Measurements from ENCODE around the gene CDC5L.
A peak's percentile ranks its signal among the peaks of the same experiment; 100 is the strongest.
"Not testable (repeated sequence)": the region's sequence is repeated elsewhere in the genome, so short reads cannot be mapped to it uniquely, and the experiment has no call there.

The CDC5L gene

GRCh38 chr6:44415449-44415848 is 27.9 kb downstream of the CDC5L start:
- no peak for DNase-seq (ENCODE audit: low spot score)

GRCh38 chr6:44415873-44416502 is 28.5 kb downstream of the CDC5L start:
- no peak for DNase-seq (ENCODE audit: low spot score)

- DNase-seq (ENCODE audit: low spot score): no peak
Measured at GRCh38 chr6:44422531-44422930, 35.0 kb downstream of the CDC5L start.

- no peak for DNase-seq (ENCODE audit: low spot score)
Measured at GRCh38 chr6:44423306-44423705, 35.8 kb downstream of the CDC5L start.

GRCh38 chr6:44425951-44426350 is 38.4 kb downstream of the CDC5L start:
- DNase-seq (ENCODE audit: low spot score): no peak

GRCh38 chr6:44428682-44429081 is 41.2 kb downstream of the CDC5L start:
- DNase-seq (ENCODE audit: low spot score): no peak

GRCh38 chr6:44430326-44430725 is 42.8 kb downstream of the CDC5L start:
- no peak for DNase-seq (ENCODE audit: low spot score)

- DNase-seq (ENCODE audit: low spot score): peak; percentile 46
Measured at GRCh38 chr6:44431118-44431725, 43.7 kb downstream of the CDC5L start.

- no peak for DNase-seq (ENCODE audit: low spot score)
Measured at GRCh38 chr6:44432227-44432626, 44.7 kb downstream of the CDC5L start.

- no peak for DNase-seq (ENCODE audit: low spot score)
Measured at GRCh38 chr6:44432726-44433125, 45.2 kb downstream of the CDC5L start.

- no peak for DNase-seq (ENCODE audit: low spot score)
Measured at GRCh38 chr6:44435500-44435899, 48.0 kb downstream of the CDC5L start.

- no peak for DNase-seq (ENCODE audit: low spot score)
Measured at GRCh38 chr6:44438827-44439226, 51.3 kb downstream of the CDC5L start.

- DNase-seq (ENCODE audit: low spot score): no peak
Measured at GRCh38 chr6:44439270-44440045, 52.0 kb downstream of the CDC5L start.

GRCh38 chr6:44441091-44441855 is 53.8 kb downstream of the CDC5L start:
- DNase-seq (ENCODE audit: low spot score): no peak

- DNase-seq (ENCODE audit: low spot score): no peak
Measured at GRCh38 chr6:44442236-44442635, 54.7 kb downstream of the CDC5L start.

GRCh38 chr6:44442833-44443444 is 55.4 kb downstream of the CDC5L start:
- no peak for DNase-seq (ENCODE audit: low spot score)

- DNase-seq (ENCODE audit: low spot score): no peak
Measured at GRCh38 chr6:44444853-44445252, 57.3 kb downstream of the CDC5L start.

- DNase-seq (ENCODE audit: low spot score): no peak
Measured at GRCh38 chr6:44446626-44447300, 59.3 kb downstream of the CDC5L start.

- not testable (repeated sequence) for DNase-seq (ENCODE audit: low spot score)
Measured at GRCh38 chr6:44449181-44449580, 61.7 kb downstream of the CDC5L start.

GRCh38 chr6:44451803-44452695 is 64.5 kb downstream of the CDC5L start:
- DNase-seq (ENCODE audit: low spot score): no peak
